GM10266 (cell line): ENCODE data around the gene RTN4R.

Experiments
- DNase-seq: peaks from one replicate; pipeline ENCODE4 v3.0.0; 2012; ENCODE audit errors: extremely low spot score
- CTCF ChIP-seq: IDR thresholded peaks from 2 replicates; pipeline ENCODE4 v1.5.1; 2012; ENCODE audit warnings: mild to moderate bottlenecking, low read depth; ENCODE audit not compliant: control insufficient read depth, insufficient read depth; ENCODE audit errors: missing control alignments

The RTN4R gene

GRCh38 chr22:20214853-20215252 lies 53.3 kb downstream of the RTN4R start:
- no peak for DNase-seq
- no peak for TF ChIP-seq CTCF

GRCh38 chr22:20213833-20214708 lies 54.0 kb downstream of the RTN4R start:
- TF ChIP-seq CTCF, result no peak
- no peak for DNase-seq

GRCh38 chr22:20212754-20213699 lies 55.1 kb downstream of the RTN4R start:
- TF ChIP-seq CTCF, result no peak
- DNase-seq, result no peak

- DNase-seq, result no peak
- no peak for TF ChIP-seq CTCF
Observed at GRCh38 chr22:20211997-20212753, 55.9 kb downstream of the RTN4R start.

GRCh38 chr22:20211409-20211996 lies 56.6 kb downstream of the RTN4R start:
- DNase-seq, result no peak
- no peak for TF ChIP-seq CTCF

- no peak for DNase-seq
- TF ChIP-seq CTCF, result no peak
Observed at GRCh38 chr22:20210473-20211059, 57.6 kb downstream of the RTN4R start.
